SK-N-MC (cell line): ENCODE results near the gene INTS14.

Source experiments
- EZH2 ChIP-seq: fragments of 200-600 bp; sonication (generic); IDR thresholded peaks from one replicate; pipeline ENCODE4 v1.6.1; 2017; ENCODE audit warnings: antibody characterized with exemption
- FOXP2 ChIP-seq: optimal IDR thresholded peaks from 2 replicates; pipeline ENCODE3; 2011; ENCODE audit warnings: mild to moderate bottlenecking, moderate library complexity; ENCODE audit not compliant: insufficient read depth; ENCODE audit errors: extremely low read length, control extremely low read depth
- POLR2AphosphoS5 ChIP-seq: IDR thresholded peaks from 2 replicates; pipeline ENCODE4 v1.6.1; 2012; ENCODE audit warnings: mild to moderate bottlenecking, low read depth, low read length, borderline replicate concordance

DNA sequence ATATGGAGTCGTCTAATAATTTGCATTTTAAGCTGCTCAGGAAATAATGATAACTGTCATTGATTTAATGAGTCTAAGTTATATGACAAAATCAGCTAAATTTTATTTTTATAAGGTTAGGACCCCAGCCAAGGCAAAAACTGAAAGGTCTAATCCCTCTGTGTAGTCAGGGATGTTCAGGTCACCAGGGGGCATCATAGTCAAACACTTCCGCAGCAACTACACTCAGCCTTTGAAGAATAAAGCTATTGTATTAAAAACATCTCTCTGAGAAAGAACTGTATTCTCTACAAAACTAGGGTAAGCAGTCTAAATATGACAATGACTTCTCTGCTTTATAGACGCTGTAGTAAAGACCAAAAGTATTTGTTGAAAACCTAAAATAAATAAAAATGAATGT is 15.0 kb downstream of the INTS14 start:
- TF ChIP-seq POLR2AphosphoS5 = no peak
- no peak for TF ChIP-seq FOXP2
- TF ChIP-seq EZH2 = no peak
